Chondrocyte (in vitro differentiated cells): ENCODE data around the gene SUGCT. TPM values are rescaled to one million over a fixed set of nuclear protein-coding genes. Genes with fewer than 3 reads are reported as not detected.
A peak's percentile ranks its signal among the peaks of the same experiment; 100 is the strongest.
"Not testable (repeated sequence)": the region's sequence is repeated elsewhere in the genome, so short reads cannot be mapped to it uniquely, and the experiment has no call there.

Experiments used
- DNase-seq: peaks from one replicate; pipeline ENCODE4 v3.0.0; 2021; ENCODE audit warnings: mixed read lengths, low spot score
- H3K27ac Mint-ChIP-seq: one replicate; pipeline ENCODE4 v1.8.0; 2021; ENCODE audit warnings: mild to moderate bottlenecking, moderate library complexity, mixed read lengths; ENCODE audit not compliant: unreplicated experiment
- H3K27me3 Mint-ChIP-seq: 2 replicates; pipeline ENCODE4 v1.8.0; 2021; ENCODE audit warnings: low read depth, mixed read lengths
- H3K36me3 Mint-ChIP-seq: 2 replicates; pipeline ENCODE4 v1.8.0; 2021; ENCODE audit warnings: low read depth, mixed read lengths
- H3K4me1 Mint-ChIP-seq: 2 replicates; pipeline ENCODE4 v1.8.0; 2021; ENCODE audit warnings: low read depth, mild to moderate bottlenecking, mixed read lengths
- H3K4me3 Mint-ChIP-seq: one replicate; pipeline ENCODE4 v1.8.0; 2021; ENCODE audit warnings: mild to moderate bottlenecking, moderate library complexity, mixed read lengths; ENCODE audit not compliant: unreplicated experiment
- H3K9me3 Mint-ChIP-seq: 2 replicates; pipeline ENCODE4 v1.8.0; 2021; ENCODE audit warnings: low read depth, mixed read lengths
- total RNA-seq: library from RNA; stranded (reverse); gene quantifications from 3 replicates; pipeline ENCODE4 v1.2.1, GENCODE V29; 2021
- TF ChIP-seq, protein P1 (sequence below): fragments of 200-600 bp; sonication (generic); IDR thresholded peaks from 2 replicates; pipeline ENCODE4 v1.5.0; 2021; ENCODE audit warnings: antibody characterized with exemption, mild to moderate bottlenecking, moderate library complexity

SUGCT gene
- total RNA-seq, 1 donor from 2014 or later, result 34.4 TPM

DNA sequence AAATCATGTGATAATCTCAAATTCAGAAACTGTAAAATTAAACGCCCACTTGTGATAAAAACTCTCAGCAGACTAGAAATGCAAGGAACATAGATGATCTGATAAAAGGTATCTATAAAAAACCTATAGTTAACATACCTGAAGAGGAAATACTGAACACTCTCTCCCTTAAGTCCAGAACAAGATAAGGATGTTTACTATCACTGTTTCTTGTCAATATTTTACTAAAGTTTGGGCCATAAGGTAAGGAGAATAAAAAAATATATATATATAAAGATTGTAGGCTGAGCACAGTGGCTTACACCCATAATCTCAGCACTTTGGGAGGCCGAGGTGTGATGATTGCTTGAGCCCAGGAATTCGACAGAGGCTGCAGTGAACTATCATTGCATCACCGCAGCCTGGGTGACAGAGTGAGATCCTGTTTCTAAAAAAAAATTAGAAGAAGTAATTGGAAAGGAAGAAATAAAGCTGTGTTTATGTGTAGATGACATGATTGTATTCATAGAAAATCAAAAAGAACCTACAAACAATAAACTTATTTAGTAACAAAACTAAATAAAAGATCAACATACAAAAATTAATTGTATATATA is 28.8 kb upstream of the SUGCT start:
- Mint-ChIP-seq H3K9me3 (no peaks in the 10 kb centered on the region), H3K27ac (peak overlapping the region; percentile 77), H3K4me3 (no peak overlapping the region), H3K27me3 (no peaks in the 10 kb centered on the region), H3K36me3 (no peaks in the 10 kb centered on the region), H3K4me1 (peaks cover 10% of the 10 kb centered on the region)
- DNase-seq, result no peak
- TF ChIP-seq, protein P1, sequence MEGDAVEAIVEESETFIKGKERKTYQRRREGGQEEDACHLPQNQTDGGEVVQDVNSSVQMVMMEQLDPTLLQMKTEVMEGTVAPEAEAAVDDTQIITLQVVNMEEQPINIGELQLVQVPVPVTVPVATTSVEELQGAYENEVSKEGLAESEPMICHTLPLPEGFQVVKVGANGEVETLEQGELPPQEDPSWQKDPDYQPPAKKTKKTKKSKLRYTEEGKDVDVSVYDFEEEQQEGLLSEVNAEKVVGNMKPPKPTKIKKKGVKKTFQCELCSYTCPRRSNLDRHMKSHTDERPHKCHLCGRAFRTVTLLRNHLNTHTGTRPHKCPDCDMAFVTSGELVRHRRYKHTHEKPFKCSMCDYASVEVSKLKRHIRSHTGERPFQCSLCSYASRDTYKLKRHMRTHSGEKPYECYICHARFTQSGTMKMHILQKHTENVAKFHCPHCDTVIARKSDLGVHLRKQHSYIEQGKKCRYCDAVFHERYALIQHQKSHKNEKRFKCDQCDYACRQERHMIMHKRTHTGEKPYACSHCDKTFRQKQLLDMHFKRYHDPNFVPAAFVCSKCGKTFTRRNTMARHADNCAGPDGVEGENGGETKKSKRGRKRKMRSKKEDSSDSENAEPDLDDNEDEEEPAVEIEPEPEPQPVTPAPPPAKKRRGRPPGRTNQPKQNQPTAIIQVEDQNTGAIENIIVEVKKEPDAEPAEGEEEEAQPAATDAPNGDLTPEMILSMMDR, result no peak

DNA sequence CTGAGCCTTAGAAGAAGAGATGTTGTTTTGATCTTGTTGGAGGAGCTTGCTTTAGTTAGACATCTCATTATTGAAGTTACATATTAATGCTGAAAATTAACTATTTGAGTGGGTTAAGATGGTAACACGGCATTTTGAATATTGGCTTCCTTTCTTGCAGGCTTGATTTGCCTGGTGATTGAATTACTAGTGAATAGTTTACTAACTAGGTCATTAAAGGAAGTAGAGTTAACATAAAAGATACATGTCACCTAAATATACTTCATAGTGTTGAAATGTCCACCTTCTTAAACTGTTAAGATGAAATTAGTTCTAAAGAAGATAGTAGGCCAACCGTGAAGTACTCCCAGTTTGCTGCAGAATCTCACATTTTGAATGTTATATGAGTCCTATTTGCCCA is 18.9 kb upstream of the SUGCT start:
- Mint-ChIP-seq H3K27ac (no peak overlapping the region), H3K36me3 (peaks cover 6% of the 10 kb centered on the region), H3K27me3 (no peaks in the 10 kb centered on the region), H3K4me3 (no peak overlapping the region), H3K4me1 (peaks cover 2% of the 10 kb centered on the region), H3K9me3 (no peaks in the 10 kb centered on the region)
- TF ChIP-seq, protein P1, result no peak
- no peak for DNase-seq

DNA sequence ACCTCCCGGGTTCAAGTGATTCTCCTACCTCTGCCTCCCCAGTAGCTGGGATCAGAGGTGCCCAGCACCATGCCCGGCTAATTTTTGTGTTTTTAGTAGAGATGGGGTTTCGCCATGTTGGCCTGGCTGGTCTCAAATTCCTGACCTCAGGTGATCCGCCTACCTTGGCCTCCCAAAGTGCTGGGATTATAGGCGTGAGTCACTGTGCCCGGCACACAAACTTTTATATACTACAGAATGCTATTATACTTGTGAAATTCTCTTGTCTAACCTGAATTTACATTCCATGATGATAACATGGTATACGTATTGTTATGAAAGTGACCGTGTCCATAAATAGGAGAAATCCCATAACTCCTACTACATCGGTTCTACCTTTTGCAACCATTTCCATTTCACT is 17.6 kb upstream of the SUGCT start:
- not testable (repeated sequence) for H3K27me3 Mint-ChIP-seq, H3K27ac Mint-ChIP-seq

DNA sequence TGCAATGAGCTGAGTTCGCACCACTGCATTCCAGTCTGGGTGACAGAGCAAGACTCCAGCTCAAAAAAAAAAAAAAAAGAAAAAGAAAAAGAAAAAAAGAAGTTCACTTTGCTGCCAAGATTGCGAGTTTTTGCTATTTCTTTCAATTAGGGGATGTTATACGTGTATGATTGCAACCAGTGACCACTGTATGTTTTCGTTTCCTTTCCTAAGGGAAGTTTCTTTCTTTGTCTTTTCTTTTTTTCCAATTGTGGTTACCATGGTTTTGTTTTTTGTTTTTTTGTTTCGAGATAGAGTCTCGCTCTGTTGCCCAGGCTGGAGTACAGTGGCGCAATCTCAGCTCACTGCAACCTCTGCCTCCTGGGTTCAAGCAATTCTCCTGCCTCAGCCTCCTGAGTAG is 16.6 kb upstream of the SUGCT start:
- H3K9me3 Mint-ChIP-seq, H3K36me3 Mint-ChIP-seq, H3K4me1 Mint-ChIP-seq, H3K27me3 Mint-ChIP-seq, H3K4me3 Mint-ChIP-seq, DNase-seq: not testable (repeated sequence)
- H3K27ac Mint-ChIP-seq, result peak overlapping the region; percentile 2

More for the DNA sequence above, 17.6 kb upstream of the SUGCT start:
- DNase-seq, H3K36me3 Mint-ChIP-seq, H3K4me3 Mint-ChIP-seq, H3K9me3 Mint-ChIP-seq, H3K4me1 Mint-ChIP-seq: not testable (repeated sequence)

DNA sequence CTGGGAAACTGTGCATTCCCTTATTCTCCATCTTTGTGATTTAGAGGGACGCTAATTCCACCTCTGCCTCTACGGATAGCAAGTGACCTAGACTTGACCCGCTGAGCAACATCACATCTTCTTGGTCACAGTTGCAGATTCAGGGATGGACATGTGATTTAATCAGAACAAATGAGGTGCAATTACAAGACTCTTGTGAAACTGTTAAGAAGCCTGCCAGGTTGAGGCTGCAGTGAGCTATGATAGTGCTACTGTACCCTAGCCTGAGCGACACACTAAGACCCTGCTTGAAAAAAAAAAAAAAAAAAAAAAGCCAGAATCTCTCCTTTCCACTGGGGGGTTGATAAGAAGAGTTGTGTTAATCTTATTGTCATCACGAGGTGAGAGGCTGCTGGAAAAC is 14.8 kb upstream of the SUGCT start:
- Mint-ChIP-seq H3K27me3 (no peaks in the 10 kb centered on the region), H3K9me3 (no peaks in the 10 kb centered on the region), H3K4me1 (peaks cover 8% of the 10 kb centered on the region), H3K27ac (no peak overlapping the region), H3K36me3 (peaks cover 4% of the 10 kb centered on the region), H3K4me3 (no peak overlapping the region)
- no peak for DNase-seq
- TF ChIP-seq, protein P1, result no peak

DNA sequence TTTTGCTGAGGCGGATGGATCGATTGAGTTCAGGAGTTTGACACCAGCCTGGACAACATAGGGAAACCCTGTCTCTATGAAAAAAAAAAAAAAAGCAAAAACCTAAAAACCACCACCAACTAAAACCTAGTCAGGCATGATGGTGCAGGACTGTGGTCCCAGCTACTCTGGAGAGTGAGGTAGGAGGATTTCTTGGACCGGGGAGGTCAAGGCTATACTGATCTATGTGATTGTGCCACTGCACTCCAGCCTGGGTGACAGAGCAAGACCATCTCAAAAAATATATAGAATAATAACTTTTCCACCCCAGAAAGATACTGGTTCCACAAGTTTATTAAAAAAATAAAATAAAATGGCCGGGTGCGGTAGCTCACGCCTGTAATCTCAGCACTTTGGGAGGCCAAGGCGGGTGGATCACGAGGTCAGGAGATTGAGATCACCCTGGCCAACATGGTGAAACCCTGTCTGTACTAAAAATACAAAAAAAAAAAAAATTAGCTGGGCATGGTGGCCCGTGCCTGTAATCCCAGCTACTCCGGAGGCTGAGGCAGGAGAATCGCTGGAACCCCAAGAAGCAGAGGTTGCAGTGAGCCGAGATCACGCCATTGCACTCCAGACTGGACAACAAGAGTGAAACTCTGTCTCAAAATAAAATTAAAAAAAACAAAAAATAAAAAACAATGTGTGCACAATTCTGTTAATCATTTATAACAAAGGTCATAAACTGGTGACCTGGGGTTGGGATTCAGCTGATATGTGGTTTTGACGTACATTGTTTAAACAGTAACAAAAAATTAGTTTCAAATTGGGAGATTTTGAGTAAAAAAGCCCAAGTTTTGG is 12.5 kb upstream of the SUGCT start:
- not testable (repeated sequence) for DNase-seq, H3K4me1 Mint-ChIP-seq, H3K36me3 Mint-ChIP-seq, H3K27me3 Mint-ChIP-seq, H3K9me3 Mint-ChIP-seq, H3K27ac Mint-ChIP-seq, H3K4me3 Mint-ChIP-seq

DNA sequence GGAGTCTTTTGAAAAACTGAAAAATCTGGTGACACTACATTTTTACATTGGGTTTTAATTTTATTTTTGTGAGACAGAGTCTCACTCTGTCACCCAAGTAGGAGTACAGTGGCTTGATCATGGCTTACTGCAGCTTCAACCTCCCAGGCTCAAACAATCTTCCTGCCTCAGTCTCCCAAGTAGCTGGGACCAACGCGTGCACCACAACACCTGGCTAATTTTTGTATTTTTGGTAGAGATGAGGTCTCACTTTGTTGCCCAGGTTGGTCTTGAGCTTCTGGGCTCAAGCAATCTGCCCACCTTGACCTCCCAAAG is 11.9 kb upstream of the SUGCT start:
- H3K4me1 Mint-ChIP-seq, result peaks cover 8% of the 10 kb centered on the region

More for the DNA sequence above, 11.9 kb upstream of the SUGCT start:
- peaks cover 4% of the 10 kb centered on the region for H3K36me3 Mint-ChIP-seq
- DNase-seq, result no peak
- H3K27ac Mint-ChIP-seq, result no peak overlapping the region
- no peaks in the 10 kb centered on the region for H3K27me3 Mint-ChIP-seq
- H3K9me3 Mint-ChIP-seq, result no peaks in the 10 kb centered on the region
- H3K4me3 Mint-ChIP-seq, result no peak overlapping the region
- TF ChIP-seq, protein P1, result no peak
